ENCODE data around the gene RAB4B. TPM values are rescaled to one million over a fixed set of nuclear protein-coding genes. Genes with fewer than 3 reads are reported as not detected.

The RAB4B gene
- total RNA-seq, 1 experiment from 2014 or later: 29.7 TPM

GRCh38 chr19:40755248-40755624 lies 22.8 kb upstream of the RAB4B start (continued):
- TF ChIP-seq ZSCAN18 (CRISPR knock-in tag; IDR thresholded peaks at IDR 0.05) (no peak), OVOL2 (CRISPR knock-in tag; IDR thresholded peaks at IDR 0.05; ENCODE audit: borderline replicate concordance) (no peak), ZNF219 (CRISPR knock-in tag; IDR thresholded peaks at IDR 0.05; ENCODE audit: borderline replicate concordance) (no peak), CTCF (IDR thresholded peaks at IDR 0.05) (no peak)

GRCh38 chr19:40755791-40756190 lies 22.3 kb upstream of the RAB4B start:
- CTCF ChIA-PET: interaction anchor here (1.1 to 1.5 kb wide), 2 partner anchors 22 to 53 kb away, joined by 3 to 6 read pairs; partner anchors contain the start of gene RAB4B
- Mint-ChIP-seq H3K36me3 (peaks cover 77% of the 10 kb centered on the region), H3K9me3 (no peaks in the 10 kb centered on the region), H3K4me3 (no peak overlapping the region), H3K27ac (peak overlapping the region; percentile 86), H3K27me3 (ENCODE audit: low read depth) (no peaks in the 10 kb centered on the region), H3K4me1 (peaks cover 29% of the 10 kb centered on the region)
- no peak for DNase-seq (ENCODE audit: low spot score)
- POLR2A ChIA-PET: interaction anchor here (0.7 to 1.0 kb wide), 2 partner anchors 16 to 23 kb away, joined by 5 read pairs; partner anchors contain the start of gene RAB4B
- ATAC-seq: no peak
- TF ChIP-seq ARID4B (CRISPR knock-in tag; IDR thresholded peaks at IDR 0.05; ENCODE audit: borderline replicate concordance): no peak
- no peak for TF ChIP-seq ZNF281 (CRISPR knock-in tag; IDR thresholded peaks at IDR 0.05)
- no peak for TF ChIP-seq MYBL2 (CRISPR knock-in tag; IDR thresholded peaks at IDR 0.05)
- TF ChIP-seq ATF3 (CRISPR knock-in tag; conservative IDR thresholded peaks at IDR 0.05): no peak
- no peak for TF ChIP-seq AFF4 (CRISPR knock-in tag; IDR thresholded peaks at IDR 0.05; ENCODE audit: borderline replicate concordance)
- no peak for TF ChIP-seq FOXP4 (CRISPR knock-in tag; IDR thresholded peaks at IDR 0.05)
- TF ChIP-seq ATF1 (CRISPR knock-in tag; IDR thresholded peaks at IDR 0.05): no peak
- no peak for TF ChIP-seq FOXP1 (CRISPR knock-in tag; IDR thresholded peaks at IDR 0.05; ENCODE audit: borderline replicate concordance)
- TF ChIP-seq NFYB (CRISPR knock-in tag; conservative IDR thresholded peaks at IDR 0.05; ENCODE audit: low read depth): no peak
- TF ChIP-seq NFATC4 (CRISPR knock-in tag; IDR thresholded peaks at IDR 0.05): no peak
- no peak for TF ChIP-seq TCF7 (CRISPR knock-in tag; IDR thresholded peaks at IDR 0.05; ENCODE audit: low read depth)
